GM21825 (cell line): ENCODE results near the gene CDH1.

Experiments
- ATAC-seq: cut with Tn5 transposase; IDR thresholded peaks from one replicate; pipeline ENCODE4 v1.9.1; 2021; ENCODE audit warnings: mild to moderate bottlenecking, moderate library complexity; ENCODE audit not compliant: unreplicated experiment

CDH1 gene

DNA sequence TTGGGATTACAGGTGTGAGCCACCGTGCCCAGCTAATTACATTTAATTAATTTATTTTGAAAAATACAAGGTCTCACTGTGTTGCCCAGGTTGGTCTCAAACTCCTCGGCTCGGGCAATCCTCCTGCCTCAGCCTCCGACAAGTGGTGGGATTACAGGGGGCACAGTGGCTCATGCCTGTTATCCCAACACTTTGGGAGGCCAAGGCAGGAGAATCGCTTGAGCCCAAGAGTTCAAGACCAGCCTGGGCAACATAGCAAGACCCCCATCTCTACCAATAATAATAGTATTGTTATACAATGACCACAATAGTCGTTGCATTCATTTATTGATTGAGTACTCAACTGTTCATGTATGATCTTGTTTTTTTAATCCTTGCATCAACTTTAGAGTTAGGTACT, 22.0 kb downstream of the CDH1 start:
- ATAC-seq, result no peak

DNA sequence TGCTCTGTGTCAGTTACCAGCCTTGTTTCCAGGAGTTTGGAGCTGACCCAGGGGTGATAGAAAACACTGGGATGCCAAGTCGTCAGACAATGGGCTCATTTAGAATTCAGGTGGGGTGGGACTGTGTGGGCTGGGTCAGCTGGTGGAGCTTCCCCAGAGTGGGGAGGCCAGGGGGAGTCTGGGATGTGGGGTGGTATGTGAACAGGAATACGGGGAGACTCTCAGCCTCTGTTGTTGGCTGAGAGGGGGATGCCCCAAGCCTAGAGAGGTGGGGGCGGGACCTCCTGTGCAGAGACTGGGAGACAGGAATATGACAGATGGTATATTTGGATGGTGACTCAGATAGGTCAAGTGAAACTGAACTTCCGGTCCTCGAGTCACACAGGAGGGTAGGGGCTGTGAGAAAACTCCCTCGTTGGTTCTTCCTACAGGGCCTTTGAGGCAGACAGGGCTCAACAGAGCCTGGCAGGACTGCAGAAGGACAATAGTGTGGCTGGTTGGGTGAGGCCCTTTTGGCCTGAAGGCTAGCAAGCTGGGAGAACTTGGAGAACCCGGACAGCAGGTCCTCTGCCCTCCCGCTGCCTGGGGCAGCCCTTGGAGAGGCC, 23.7 kb downstream of the CDH1 start:
- ATAC-seq, result peak; percentile 53

DNA sequence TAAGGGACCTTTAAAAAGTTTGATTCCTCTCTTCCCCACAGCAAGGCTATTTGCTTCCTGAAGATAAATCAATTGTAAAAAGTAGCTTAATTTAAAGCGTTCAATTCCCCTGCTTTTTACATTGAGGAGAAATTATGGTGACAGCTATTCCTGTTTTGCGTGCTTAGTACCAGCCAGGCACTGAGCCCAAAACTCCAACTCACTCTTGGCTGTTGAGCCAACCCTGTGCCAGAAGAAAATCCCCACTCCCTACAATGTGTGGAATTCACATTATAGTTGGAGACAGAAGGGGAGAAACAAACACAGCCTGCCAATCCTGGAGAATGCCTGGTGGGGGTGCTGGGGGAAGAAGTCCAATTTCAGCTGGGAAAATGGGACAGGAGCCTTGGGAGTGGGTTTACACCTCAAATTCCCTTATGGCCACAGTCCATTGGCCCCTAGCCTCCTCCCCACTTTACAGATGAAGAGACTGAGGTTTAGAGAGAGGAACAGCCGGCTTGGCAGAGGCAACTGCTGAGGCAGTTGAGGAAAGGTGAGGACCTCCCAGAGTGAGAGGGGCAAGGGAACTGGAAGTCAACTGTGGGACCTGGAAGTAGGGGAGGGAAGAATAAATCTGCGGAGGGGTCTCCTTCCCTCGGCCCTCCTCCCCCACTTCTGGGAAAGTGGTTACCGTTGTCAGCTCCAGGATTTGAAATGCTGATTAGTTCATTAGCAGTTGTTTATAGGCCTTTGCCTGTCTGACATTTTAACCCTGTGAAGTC, 26.1 kb downstream of the CDH1 start:
- ATAC-seq, result no peak

DNA sequence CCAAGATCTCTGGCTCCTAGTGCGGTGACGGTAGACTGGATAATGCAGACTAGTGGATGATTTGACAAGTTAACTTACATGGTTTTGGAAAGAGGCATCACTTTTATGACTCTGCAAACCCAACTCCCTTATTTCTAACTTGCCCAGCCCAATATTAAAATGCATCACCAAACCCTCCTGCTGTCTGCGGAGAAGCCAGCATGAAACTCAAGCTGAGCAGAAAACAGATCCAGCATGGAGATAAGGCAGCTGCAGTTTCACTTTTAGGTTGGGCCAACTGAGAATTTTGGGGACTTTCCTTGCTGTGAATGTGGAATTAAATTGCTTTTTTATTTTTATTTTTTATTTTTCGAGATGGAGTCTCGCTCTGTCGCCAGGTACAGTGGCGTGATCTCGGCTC, 27.8 kb downstream of the CDH1 start:
- ATAC-seq, result no peak

DNA sequence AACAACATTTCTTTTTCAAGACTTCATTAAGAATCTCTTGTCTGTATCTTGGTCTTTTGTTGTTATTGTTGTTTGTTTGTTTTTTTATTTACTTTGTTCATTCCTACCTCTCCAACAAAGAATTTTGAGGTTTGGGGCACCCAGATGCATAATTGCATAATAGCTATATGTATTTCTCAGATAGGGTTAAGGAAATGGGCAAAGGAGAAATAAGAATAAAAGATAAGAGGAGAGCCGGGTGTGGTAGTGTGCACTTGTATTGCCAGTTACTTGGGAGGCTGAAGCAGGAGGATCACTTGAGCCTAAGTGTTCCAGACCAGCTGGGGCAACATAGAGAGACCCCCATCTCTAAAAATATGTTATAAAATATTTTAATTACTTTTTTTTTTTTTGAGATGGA, 30.5 kb downstream of the CDH1 start:
- no peak for ATAC-seq

DNA sequence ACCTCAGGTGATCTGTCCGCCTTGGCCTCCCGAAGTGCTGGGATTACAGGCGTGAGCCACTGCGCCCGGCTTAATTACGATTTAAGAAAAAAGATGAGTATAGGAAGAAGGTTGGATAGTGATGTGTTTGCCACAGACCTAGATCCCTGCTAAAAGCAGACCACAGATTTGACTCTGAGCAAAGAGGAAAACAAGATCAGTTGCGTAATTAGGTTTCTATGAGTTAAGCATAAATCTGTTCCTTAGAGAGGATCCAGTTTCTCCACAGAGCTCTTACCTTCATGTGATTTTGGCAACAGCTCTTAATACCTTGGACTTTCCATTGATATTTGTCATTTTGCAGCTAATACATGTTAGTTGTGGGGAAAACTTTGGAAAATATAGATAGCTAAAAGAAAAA, 31.1 kb downstream of the CDH1 start:
- no peak for ATAC-seq

DNA sequence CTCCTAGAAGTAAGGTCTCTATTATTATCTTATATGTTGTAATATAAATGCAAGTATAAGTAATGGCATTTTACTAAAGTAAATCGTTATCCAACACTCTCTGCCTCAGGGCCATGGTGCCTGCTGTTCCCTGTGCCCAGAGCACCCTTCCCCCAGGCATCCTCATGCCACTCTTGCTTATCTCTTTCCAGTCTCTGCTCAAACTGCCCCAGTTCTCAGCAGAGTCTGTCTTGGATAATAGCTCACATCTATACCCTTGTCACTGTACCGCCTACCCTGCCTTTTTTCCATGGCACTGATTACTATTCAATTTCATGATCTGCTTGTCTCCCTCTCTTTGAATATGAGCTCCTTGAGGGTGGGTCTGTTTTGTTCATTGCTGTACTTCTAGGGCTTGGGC, 31.7 kb downstream of the CDH1 start:
- no peak for ATAC-seq

DNA sequence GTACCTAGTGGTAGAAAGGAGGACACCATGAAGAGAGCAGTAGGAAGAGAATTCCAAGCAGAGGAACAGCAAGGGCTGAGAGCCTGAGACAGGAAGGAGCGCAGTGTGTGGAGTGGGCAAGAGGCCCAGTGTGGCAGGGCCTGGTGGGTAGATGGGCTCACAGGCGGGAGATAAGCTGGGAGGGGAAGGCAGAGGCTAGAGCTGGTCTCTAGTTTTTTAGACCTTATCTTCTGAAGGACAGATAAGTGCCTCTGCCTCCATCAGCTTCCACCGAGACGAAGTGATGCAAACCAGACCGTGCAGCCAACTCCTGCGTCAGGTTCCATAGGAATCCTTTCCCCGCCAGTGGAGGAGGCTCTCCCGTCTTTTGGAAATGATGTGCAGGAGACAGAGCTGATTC, 33.6 kb downstream of the CDH1 start:
- no peak for ATAC-seq

DNA sequence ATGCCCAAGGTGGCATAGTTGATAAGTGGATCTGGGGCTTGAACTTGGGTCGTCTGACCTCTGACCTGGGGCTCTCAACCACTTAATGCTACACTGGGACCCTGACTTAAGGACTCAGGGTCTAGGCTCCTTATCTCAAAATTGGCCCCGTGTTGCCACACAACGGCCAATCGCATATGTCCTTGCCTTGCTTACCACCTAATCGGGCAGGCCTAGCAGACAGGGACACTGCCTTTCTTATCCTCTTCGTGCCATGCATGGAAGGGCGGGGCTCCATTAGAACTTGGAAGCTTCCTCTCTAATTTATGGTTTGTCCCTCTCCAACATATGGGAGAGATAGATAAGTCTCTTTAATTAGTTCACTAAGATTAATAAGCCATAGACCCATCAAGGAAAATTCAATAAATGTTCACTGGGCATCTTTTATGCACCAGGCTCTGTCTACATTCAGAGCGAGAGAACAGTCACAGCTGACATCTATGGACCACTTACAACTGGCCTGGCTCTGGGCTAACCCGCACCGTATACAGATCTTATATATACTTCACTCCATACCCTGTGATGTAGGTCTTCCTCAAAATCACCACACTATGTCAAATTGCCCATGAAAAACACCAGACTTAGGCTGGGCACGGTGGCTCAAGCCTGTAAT, 35.1 kb downstream of the CDH1 start:
- ATAC-seq, result no peak

DNA sequence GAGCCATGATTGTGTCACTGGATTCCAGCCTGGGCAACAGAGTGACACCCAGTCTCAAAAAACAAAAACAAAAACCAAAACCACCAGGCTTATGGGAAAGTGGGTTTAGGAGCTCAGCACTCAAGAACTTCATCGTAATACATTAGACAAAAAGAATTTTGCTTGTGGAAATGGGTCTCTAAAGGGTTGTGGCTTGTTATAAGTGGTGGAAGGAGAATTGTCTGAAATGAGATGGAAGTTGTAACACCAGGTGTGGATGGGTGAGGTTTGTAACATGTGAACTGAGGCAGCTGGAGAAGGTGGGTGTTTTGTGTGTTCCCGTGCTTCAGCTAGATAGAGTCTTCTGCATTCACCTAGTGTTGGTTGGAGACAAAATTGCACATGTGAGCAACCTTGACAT, 35.8 kb downstream of the CDH1 start:
- ATAC-seq, result no peak

DNA sequence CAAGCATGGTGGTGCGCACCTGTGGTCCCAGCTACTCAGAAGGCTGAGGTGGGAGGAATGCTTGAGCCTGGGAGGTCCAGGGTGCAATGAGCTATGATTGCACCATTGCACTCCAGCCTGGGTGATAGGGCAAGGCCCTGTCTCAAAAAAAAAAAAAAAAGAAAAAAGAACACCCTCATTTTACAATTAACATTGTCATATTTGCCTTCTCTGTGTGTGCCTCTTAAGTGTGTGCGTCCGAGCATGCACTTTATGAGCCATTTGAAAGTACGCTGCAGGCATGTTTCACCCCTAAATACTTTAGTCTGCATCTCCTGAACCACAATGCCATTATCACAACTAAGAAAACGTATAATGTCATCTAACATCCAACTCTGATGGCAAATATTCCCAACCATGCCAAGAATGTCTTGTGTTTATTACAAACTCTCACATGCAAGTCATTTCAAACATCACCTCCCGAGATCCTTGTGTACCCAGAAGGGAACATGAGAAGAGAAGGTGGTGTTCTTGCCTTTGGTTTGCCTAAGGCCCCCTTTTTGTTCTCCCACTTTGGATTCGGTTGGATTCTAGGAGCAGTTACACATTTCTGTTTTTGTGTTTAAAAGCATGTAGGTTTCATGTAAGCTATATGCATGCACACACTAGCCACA, 38.0 kb downstream of the CDH1 start:
- ATAC-seq, result no peak

DNA sequence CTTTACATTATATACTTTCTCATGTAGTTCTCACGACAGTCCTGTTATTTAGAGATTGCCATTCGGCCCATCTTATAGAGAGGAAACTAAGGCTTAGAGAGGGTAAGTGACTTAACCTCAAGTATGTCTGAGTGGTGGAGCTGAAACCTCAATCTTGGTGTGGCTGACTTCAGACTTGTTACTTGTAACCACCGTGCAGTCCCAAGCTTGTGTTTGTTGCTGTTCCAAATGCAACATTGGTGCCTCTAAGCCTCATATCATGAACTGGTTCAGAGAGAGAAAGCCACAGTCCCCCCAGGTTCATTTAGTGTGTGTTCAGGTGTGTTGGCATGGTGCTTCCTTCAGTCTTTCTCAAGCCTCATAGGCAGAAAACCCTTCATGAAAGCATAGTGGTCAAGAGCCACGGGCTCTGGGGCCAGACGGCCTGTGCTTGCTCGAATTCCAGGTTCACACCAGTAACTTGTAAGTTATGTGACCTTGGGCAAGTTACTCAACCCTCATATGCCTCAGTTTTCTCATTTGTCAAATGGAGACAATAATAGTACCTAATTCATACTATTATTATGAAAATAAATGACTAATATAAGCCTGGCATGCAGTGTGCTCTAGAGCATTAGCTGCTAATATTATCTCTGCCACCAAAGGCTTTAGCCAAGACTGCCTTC, 39.9 kb downstream of the CDH1 start:
- ATAC-seq, result peak; percentile 82

DNA sequence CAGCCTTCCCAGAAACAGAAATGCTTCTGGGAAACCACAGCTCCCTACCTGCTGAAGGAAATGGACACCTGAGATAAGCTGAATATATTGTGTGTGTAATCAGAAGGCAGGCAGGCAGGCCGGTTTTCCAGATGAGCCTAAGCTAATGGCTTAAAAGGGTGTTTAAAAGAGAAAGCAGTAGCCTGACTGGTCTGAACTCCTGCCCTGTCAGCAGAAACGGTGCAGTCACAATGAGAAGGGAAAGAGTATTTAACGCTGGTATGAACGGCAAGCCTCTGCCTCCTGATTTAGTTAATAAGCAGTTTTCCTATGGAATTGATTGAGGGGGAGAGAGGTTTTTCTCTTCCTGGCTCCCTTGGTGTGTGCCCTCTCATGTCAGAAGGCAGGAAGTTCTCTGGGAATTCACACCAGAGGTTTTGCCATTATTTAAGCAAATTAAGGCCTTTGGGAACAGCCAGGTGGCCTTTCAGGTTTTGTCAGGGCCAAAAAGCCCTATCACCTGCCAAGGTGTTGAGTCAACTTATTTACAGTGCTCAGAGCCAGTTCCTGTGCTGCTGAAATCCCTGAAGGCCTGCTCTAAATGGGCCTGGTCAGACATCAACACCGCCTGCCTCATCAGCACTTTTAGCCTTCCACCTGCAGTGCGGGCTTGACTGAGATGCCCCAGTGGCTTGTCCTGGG, 41.6 kb downstream of the CDH1 start:
- no peak for ATAC-seq

DNA sequence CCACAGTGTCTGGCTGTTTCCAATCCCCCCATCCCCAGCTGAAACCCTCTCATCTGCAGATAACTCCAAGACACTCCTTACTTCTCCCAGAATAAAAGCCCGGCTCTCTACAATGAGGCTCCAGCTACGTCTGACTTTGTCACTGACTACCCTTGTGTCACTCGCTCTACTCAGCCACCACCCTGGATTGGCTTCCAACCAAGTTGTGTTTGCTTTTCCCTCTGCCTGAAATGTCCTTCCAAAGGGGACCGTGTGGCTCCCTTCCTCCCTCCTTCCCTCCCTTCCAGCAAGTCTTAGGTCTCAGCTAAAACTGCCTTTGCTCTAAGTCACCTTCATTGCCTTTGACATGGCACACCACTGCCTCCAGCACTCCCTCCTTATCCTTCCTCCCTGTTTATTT, 42.8 kb downstream of the CDH1 start:
- no peak for ATAC-seq

DNA sequence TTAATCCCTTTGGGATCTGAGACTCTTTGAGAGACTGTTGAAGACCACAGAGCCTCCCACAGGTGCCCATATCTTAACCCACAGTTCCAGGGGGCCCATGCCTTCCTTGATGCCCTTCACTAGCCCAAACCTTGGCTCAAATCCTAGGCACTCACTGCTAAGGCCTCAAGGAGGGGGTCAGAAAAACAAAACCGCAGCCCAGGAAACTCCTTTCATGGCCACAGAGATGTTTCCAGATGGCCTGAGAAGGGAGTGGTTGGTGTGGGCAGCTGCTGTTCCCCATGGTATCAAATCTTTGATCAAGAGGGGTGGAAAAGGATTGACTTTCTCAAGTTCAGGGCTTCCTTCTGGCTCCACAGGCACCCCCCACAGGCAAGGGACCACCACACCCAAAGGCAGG, 44.7 kb downstream of the CDH1 start:
- no peak for ATAC-seq

DNA sequence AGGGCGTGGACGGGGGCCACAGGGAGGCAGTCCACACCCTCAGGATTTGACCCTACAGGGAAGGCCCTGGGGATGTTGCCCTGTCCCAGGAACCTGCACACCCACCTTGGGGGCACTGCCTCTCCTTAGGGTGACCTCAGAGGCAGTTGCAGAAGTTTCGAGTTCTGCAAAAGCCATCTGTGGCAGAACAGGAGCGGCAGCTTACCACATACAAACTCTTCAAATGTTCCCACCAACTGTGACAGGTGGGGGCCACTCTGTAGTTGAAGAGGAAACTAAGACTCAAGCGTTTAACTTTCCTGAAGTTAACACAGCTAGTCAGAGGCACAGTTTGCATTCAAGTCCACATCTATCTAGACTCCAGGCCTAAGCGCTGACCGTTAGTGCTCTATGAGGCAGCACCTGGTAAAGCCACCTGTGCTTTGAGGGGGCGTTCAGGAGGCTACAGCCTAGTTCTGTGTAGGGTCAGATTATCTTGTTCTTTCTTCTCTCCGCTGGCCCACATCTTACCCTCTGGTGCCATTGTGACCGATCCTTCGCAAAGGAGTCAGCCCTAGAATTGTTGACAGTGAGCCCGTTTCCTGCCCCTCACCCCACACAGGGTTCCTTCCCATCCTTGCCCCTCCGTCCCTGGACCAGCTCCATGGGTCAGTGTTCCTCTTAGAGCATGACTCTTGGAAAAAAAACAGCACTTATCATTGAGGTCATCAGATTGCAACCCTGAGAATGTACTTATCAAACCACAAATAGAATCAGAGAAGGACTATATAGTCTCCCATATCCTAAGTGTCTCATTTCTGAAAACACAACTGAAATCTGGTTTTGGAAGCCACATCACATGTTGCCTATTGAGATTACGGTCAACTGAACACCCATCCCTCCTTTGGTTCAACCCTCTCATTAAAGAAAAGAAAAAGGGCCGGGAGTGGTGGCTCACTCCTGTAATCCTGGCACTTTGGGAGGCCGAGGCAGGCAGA, 45.4 kb downstream of the CDH1 start:
- peak; percentile 70 for ATAC-seq

DNA sequence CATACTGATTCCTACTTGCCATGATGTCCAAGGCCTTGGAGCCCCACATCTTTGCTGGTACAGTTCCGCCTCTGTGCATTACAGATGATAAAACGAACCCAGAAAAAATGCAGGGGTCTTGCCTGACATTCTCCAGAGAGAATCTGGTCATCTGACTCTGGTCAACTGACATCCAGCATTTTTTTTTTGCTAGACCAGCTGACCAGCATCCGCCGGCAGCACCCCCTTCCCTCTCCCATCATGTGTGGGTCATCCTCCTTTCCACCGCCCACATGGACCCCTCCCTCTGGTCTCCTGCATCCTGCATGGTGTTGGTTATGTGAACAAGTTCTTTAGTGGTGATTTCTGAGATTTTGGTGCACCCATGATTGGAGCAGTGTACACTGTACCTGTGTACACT, 47.1 kb downstream of the CDH1 start:
- no peak for ATAC-seq

DNA sequence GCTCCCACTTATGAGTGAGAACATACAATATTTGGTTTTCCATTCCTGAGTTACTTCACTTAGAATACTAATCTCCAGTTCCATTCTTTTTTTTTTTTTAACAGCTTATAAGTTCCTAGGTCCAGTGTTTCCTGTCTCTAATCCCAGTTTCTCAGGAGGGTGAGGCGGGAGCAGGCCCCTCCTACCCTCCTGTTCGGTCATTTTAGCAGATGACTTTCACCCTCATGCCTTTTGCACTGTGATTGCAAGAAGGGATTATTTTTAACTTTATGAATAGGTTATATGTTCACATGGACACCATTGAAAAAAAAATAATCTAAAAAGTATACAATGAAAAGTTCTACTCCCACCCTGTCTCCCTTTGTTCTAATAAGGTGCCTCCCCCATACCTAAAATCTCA, 47.6 kb downstream of the CDH1 start:
- ATAC-seq, result no peak

DNA sequence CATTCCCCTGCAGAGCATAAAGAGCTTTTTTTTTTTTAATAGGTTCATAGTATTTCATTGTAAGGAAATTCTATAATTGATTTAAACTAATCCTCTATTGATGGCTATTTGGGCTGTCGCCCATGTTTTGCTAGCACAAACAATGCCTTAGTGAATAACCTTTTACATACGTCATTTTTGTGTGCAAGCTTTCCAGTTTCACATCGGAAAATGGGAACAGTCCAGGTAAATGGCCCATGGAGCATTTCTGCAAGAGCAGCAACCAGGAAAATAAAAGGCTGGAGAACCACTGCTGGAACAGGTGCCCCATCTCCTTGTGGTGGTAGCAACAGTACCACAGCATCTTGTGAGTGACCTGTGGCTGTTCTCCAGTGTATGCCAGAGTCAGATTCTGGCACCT, 48.6 kb downstream of the CDH1 start:
- no peak for ATAC-seq
